IMR-90 (cell line): Measurements from ENCODE around the gene SRRM4. TPM values are rescaled to one million over a fixed set of nuclear protein-coding genes. Genes with fewer than 3 reads are reported as not detected.

Experiments used
- ATAC-seq: fragments of 200-7000 bp; cut with Tn5 transposase; 2 replicates; pipeline ENCODE4 v1.9.1; 2020; ENCODE audit warnings: low read depth, mild to moderate bottlenecking, moderate library complexity
- BruUV-seq: library from RNA; stranded (reverse); fragments of 400-500 nt; replicated peaks from 2 replicates; lab custom pipeline; 2021; lab: Mats Ljungman, UMichigan
- CTCF ChIA-PET: fragments of 300-600 bp; formaldehyde crosslinking; extraction: SDS; loops from one replicate; lab custom pipeline; 2021; ENCODE audit warnings: antibody characterized with exemption; lab: Yijun Ruan, JAX
- POLR2A ChIA-PET: fragments of 300-600 bp; sonication (Branson Sonifier 250); formaldehyde crosslinking; loops from one replicate; lab custom pipeline; 2022; ENCODE audit warnings: antibody characterized with exemption; ENCODE audit not compliant: unreplicated experiment; lab: Charles Lee
- DNase-seq: peaks from one replicate; pipeline ENCODE4 v3.0.0; 2013
- H2AFZ ChIP-seq: replicated peaks from 2 replicates; pipeline ENCODE3; 2013; ENCODE audit warnings: low read length, mild to moderate bottlenecking; ENCODE audit not compliant: poor library complexity
- H2AK5ac ChIP-seq: 2 replicates; pipeline ENCODE4 v1.6.1; 2013; ENCODE audit warnings: low read depth, low read length, inconsistent platforms
- H2AK9ac ChIP-seq: replicated peaks from 2 replicates; pipeline ENCODE3; 2013; ENCODE audit warnings: mild to moderate bottlenecking, low read depth, low read length, moderate library complexity; ENCODE audit not compliant: poor library complexity
- H2BK120ac ChIP-seq: 2 replicates; pipeline ENCODE4 v1.6.1; 2013; ENCODE audit warnings: low read depth, low read length, inconsistent platforms
- H2BK15ac ChIP-seq: 3 replicates; pipeline ENCODE4 v1.6.1; 2013; ENCODE audit warnings: low read depth, low read length, inconsistent platforms
- H2BK20ac ChIP-seq: 2 replicates; pipeline ENCODE4 v1.6.1; 2013; ENCODE audit warnings: low read depth, mild to moderate bottlenecking, inconsistent platforms, low read length, moderate library complexity
- H2BK5ac ChIP-seq: 2 replicates; pipeline ENCODE4 v1.6.1; 2013; ENCODE audit warnings: mild to moderate bottlenecking, low read depth, low read length, inconsistent platforms; ENCODE audit not compliant: poor library complexity, severe bottlenecking
- H3K14ac ChIP-seq: replicated peaks from 2 replicates; pipeline ENCODE4 v1.6.1; 2013; ENCODE audit warnings: low read depth, low read length, inconsistent platforms
- H3K18ac ChIP-seq: 2 replicates; pipeline ENCODE4 v1.6.1; 2013; ENCODE audit warnings: low read depth, low read length, control low read depth
- H3K23ac ChIP-seq: 2 replicates; pipeline ENCODE4 v1.6.1; 2013; ENCODE audit warnings: low read depth, low read length, inconsistent platforms
- H3K27ac ChIP-seq: 2 replicates; pipeline ENCODE4 v1.5.1; 2013; ENCODE audit warnings: mild to moderate bottlenecking, control low read depth, low read length; ENCODE audit not compliant: insufficient read depth
- H3K27me3 ChIP-seq: 2 replicates; pipeline ENCODE4 v1.6.1; 2013; ENCODE audit warnings: low read length; ENCODE audit not compliant: control insufficient read depth, insufficient read depth
- H3K36me3 ChIP-seq: 2 replicates; pipeline ENCODE4 v1.6.1; 2013; ENCODE audit warnings: low read length, mixed read lengths; ENCODE audit not compliant: control insufficient read depth, insufficient read depth
- H3K4ac ChIP-seq: 2 replicates; pipeline ENCODE4 v1.6.1; 2013; ENCODE audit warnings: low read depth, low read length, inconsistent platforms
- H3K4me1 ChIP-seq: 2 replicates; pipeline ENCODE4 v1.6.1; 2013; ENCODE audit warnings: low read length, mixed read lengths; ENCODE audit not compliant: control insufficient read depth, insufficient read depth
- H3K4me2 ChIP-seq: 2 replicates; pipeline ENCODE4 v1.6.1; 2013; ENCODE audit warnings: low read depth, mild to moderate bottlenecking, control low read depth, low read length, moderate library complexity
- H3K4me3 ChIP-seq: 2 replicates; pipeline ENCODE4 v1.5.1; 2013; ENCODE audit warnings: low read depth, mild to moderate bottlenecking, control low read depth, low read length, moderate library complexity; ENCODE audit not compliant: insufficient read depth
- H3K56ac ChIP-seq: 2 replicates; pipeline ENCODE4 v1.6.1; 2013; ENCODE audit warnings: low read length, inconsistent platforms; ENCODE audit not compliant: insufficient read depth; ENCODE audit errors: extremely low read depth
- H3K79me1 ChIP-seq, 2 experiments: 2 replicates each; pipeline ENCODE4 v1.6.1; 2013; ENCODE audit warnings: low read length in 2 of 2, inconsistent platforms in 1 of 2, low read depth in 1 of 2
- H3K9ac ChIP-seq: 2 replicates; pipeline ENCODE4 v1.6.1; 2013; ENCODE audit warnings: low read depth, low read length, control low read depth
- H3K9me1 ChIP-seq: 2 replicates; pipeline ENCODE4 v1.6.1; 2013; ENCODE audit warnings: low read length, inconsistent platforms; ENCODE audit not compliant: insufficient read depth
- H3K9me3 ChIP-seq: 2 replicates; pipeline ENCODE4 v1.6.1; 2013; ENCODE audit warnings: low read length; ENCODE audit not compliant: control insufficient read depth, insufficient read depth
- H4K20me1 ChIP-seq: 2 replicates; pipeline ENCODE4 v1.6.1; 2013; ENCODE audit warnings: low read length, inconsistent platforms; ENCODE audit not compliant: insufficient read depth
- H4K5ac ChIP-seq: 2 replicates; pipeline ENCODE4 v1.6.1; 2013; ENCODE audit warnings: mild to moderate bottlenecking, low read depth, low read length, control low read depth
- H4K8ac ChIP-seq, 2 experiments: 2 replicates each; pipeline ENCODE4 v1.6.1; 2013; ENCODE audit warnings: low read depth in 2 of 2, low read length in 2 of 2, control low read depth in 1 of 2, inconsistent platforms in 1 of 2
- H4K91ac ChIP-seq: 2 replicates; pipeline ENCODE4 v1.6.1; 2013; ENCODE audit warnings: low read depth, low read length, inconsistent platforms; ENCODE audit not compliant: insufficient read depth
- CHD1 ChIP-seq: IDR thresholded peaks from 2 replicates; pipeline ENCODE4 v1.6.1; 2012; ENCODE audit warnings: low read depth, low read length, improper control_type of control experiment
- CTCF ChIP-seq: conservative IDR thresholded peaks from 2 replicates; pipeline ENCODE4 v1.5.1; 2012; ENCODE audit warnings: mild to moderate bottlenecking, low read depth, low read length, improper control_type of control experiment
- MAZ ChIP-seq: IDR thresholded peaks from 2 replicates; pipeline ENCODE4 v1.6.1; 2012; ENCODE audit warnings: low read depth, mild to moderate bottlenecking, low read length, improper control_type of control experiment, moderate library complexity, borderline replicate concordance
- MXI1 ChIP-seq: IDR thresholded peaks from 2 replicates; pipeline ENCODE4 v1.6.1; 2012; ENCODE audit warnings: low read depth, mild to moderate bottlenecking, low read length, moderate library complexity, borderline replicate concordance
- NFE2L2 ChIP-seq: fragments of 150-350 bp; IDR thresholded peaks from 2 replicates; pipeline ENCODE4 v1.6.1; 2016; ENCODE audit warnings: low read depth, mild to moderate bottlenecking, low read length
- RFX5 ChIP-seq: IDR thresholded peaks from 2 replicates; pipeline ENCODE4 v1.8.0; 2012; ENCODE audit warnings: low read depth, mild to moderate bottlenecking, low read length, moderate library complexity
- WGBS, 2 experiments: methylation state at CpG; one replicate each; pipeline versions ENCODE4 v1.1.5 to v1.1.7; 2013; ENCODE audit warnings: missing lambda C conversion rate in 2 of 2; ENCODE audit not compliant: insufficient read length in 1 of 2; ENCODE audit errors: extremely low coverage in 2 of 2; 5-methylcytosine and 5-hydroxymethylcytosine counted together
- dilution Hi-C: fragments of 300-500 bp; cut with HindIII; formaldehyde crosslinking; loops from one replicate; pipeline ENCODE4 v1.14.3; 2018; ENCODE audit warnings: low sequenced_read_pairs; ENCODE audit not compliant: unreplicated experiment
- in situ Hi-C: fragments of 300-500 bp; cut with MboI; formaldehyde crosslinking; loops from 3 replicates; pipeline ENCODE4 v1.14.3; 2019; ENCODE audit warnings: low sequenced_read_pairs, inconsistent platforms, mixed read lengths
- intact Hi-C: fragments of 100-400 bp; cut with micrococcal nuclease; formaldehyde crosslinking; loops from 2 replicates; pipeline ENCODE4 v1.10.0; 2022
- polyA plus RNA-seq, 3 experiments: library from polyadenylated mRNA; depleted of rRNA; stranded (reverse); fragments of >200 nt; gene quantifications; 2 replicates each; pipeline ENCODE4 v1.2.3, GENCODE V29; 2012; ENCODE audit warnings: low replicate concordance in 1 of 3
- total RNA-seq: library from RNA; depleted of rRNA; stranded (reverse); fragments of >200 nt; gene quantifications from 2 replicates; pipeline ENCODE4 v1.2.3, GENCODE V29; 2012

SRRM4 gene
- total and polyA plus RNA-seq, 2 of the 4 experiments (the other 2 are of a cell fraction): not detected

- H2BK20ac ChIP-seq: no peak overlapping the region
- H2BK120ac ChIP-seq: no peak overlapping the region
- no peak overlapping the region for H2AFZ ChIP-seq
- no peak overlapping the region for H3K4ac ChIP-seq
- no peaks in the 10 kb centered on the region for H3K79me1 ChIP-seq
- H3K9me3 ChIP-seq: peaks cover 13% of the 10 kb centered on the region
- H3K14ac ChIP-seq: no peak overlapping the region
- no peak overlapping the region for H2AK5ac ChIP-seq
- WGBS, 2 experiments: 0% methylated on average over 1 of the region's 3 CpGs; no CpG with 5 or more reads in 1 of the 2 experiments
- no peak overlapping the region for H3K27ac ChIP-seq
- no peak overlapping the region for H3K56ac ChIP-seq
- in situ Hi-C loops (no loop called here), intact Hi-C loops (no loop called here), dilution Hi-C loops (no loop called here)
- H4K5ac ChIP-seq: no peak overlapping the region
- H4K20me1 ChIP-seq: no peaks in the 10 kb centered on the region
- ChIA-PET POLR2A (no interaction called here), CTCF (no interaction called here)
- no peaks in the 10 kb centered on the region for H3K36me3 ChIP-seq
- H4K91ac ChIP-seq: no peak overlapping the region
- no peak overlapping the region for H3K23ac ChIP-seq
- H3K9me1 ChIP-seq: no peaks in the 10 kb centered on the region
- DNase-seq (no peak), ATAC-seq (no peak)
- H3K4me3 ChIP-seq: no peak overlapping the region
- TF ChIP-seq NFE2L2: no peak
- no peak for TF ChIP-seq CTCF
- no peak for TF ChIP-seq MAZ
- no peak for TF ChIP-seq CHD1
- no peak for TF ChIP-seq RFX5
- no peak for TF ChIP-seq MXI1
- H2BK5ac ChIP-seq: no peak overlapping the region
- no peaks in the 10 kb centered on the region for H3K27me3 ChIP-seq
- H4K8ac ChIP-seq: no peak overlapping the region
- H2BK15ac ChIP-seq: no peak overlapping the region
- no TSS peak for BruUV-seq
- no peak overlapping the region for H3K4me2 ChIP-seq
- H3K18ac ChIP-seq: no peak overlapping the region
- peak overlapping the region; percentile 5 for H2AK9ac ChIP-seq
- H3K4me1 ChIP-seq: no peaks in the 10 kb centered on the region
- no peak overlapping the region for H3K9ac ChIP-seq
These were observed 74.6 kb downstream of the SRRM4 start for GRCh38 chr12:119055977-119056376.
